ENCODE results near the gene FREM1.
"Not testable (repeated sequence)": the region's sequence is repeated elsewhere in the genome, so short reads cannot be mapped to it uniquely, and the experiment has no call there.

The FREM1 gene

GRCh38 chr9:14909961-14910805 is at the start of gene FREM1:
TSS of gene FREM1 (minus strand) at chr9:14910428. CDS start at chr9:14868977, 41,451 bp downstream.
- DNase-seq, result no peak

- DNase-seq, result no peak
Measured at GRCh38 chr9:14958989-14959388, 48.8 kb upstream of the FREM1 start.

- DNase-seq, result no peak
Measured at GRCh38 chr9:14957109-14957508, 46.9 kb upstream of the FREM1 start.

GRCh38 chr9:14956208-14956607 is 46.0 kb upstream of the FREM1 start:
- no peak for DNase-seq

- DNase-seq, result no peak
Measured at GRCh38 chr9:14945351-14945750, 35.1 kb upstream of the FREM1 start.

- no peak for DNase-seq
Measured at GRCh38 chr9:14941501-14942405, 31.5 kb upstream of the FREM1 start.

- DNase-seq, result no peak
Measured at GRCh38 chr9:14939378-14939777, 29.1 kb upstream of the FREM1 start.

- no peak for DNase-seq
Measured at GRCh38 chr9:14937216-14937615, 27.0 kb upstream of the FREM1 start.

GRCh38 chr9:14936491-14936890 is 26.3 kb upstream of the FREM1 start:
- no peak for DNase-seq

- no peak for DNase-seq
Measured at GRCh38 chr9:14935964-14936363, 25.7 kb upstream of the FREM1 start.

GRCh38 chr9:14935106-14935751 is 25.0 kb upstream of the FREM1 start:
- no peak for DNase-seq

- no peak for DNase-seq
Measured at GRCh38 chr9:14932641-14933040, 22.4 kb upstream of the FREM1 start.

GRCh38 chr9:14932231-14932630 is 22.0 kb upstream of the FREM1 start:
- DNase-seq, result no peak

GRCh38 chr9:14926941-14927624 is 16.9 kb upstream of the FREM1 start:
- DNase-seq, result no peak

GRCh38 chr9:14924230-14925219 is 14.3 kb upstream of the FREM1 start:
- no peak for DNase-seq

- DNase-seq, result no peak
Measured at GRCh38 chr9:14923701-14924100, 13.5 kb upstream of the FREM1 start.

GRCh38 chr9:14920805-14921204 is 10.6 kb upstream of the FREM1 start:
- DNase-seq, result not testable (repeated sequence)

GRCh38 chr9:14913366-14913765 is 3.1 kb upstream of the FREM1 start:
- DNase-seq, result no peak

GRCh38 chr9:14912859-14913258 is 2.6 kb upstream of the FREM1 start:
- no peak for DNase-seq

- DNase-seq, result no peak
Measured at GRCh38 chr9:14911046-14911445, 818 bp upstream of the FREM1 start.

- DNase-seq, result no peak
Measured at GRCh38 chr9:14909601-14909960, 647 bp downstream of the FREM1 start.

GRCh38 chr9:14909181-14909580 is 1.0 kb downstream of the FREM1 start:
- DNase-seq, result no peak
